ENCODE data around the gene SLC35E4. TPM values are rescaled to one million over a fixed set of nuclear protein-coding genes. Genes with fewer than 3 reads are reported as not detected.
A peak's percentile ranks its signal among the peaks of the same experiment; 100 is the strongest.

The SLC35E4 gene
- polyA plus RNA-seq, 1 experiment = 4.9 TPM

DNA sequence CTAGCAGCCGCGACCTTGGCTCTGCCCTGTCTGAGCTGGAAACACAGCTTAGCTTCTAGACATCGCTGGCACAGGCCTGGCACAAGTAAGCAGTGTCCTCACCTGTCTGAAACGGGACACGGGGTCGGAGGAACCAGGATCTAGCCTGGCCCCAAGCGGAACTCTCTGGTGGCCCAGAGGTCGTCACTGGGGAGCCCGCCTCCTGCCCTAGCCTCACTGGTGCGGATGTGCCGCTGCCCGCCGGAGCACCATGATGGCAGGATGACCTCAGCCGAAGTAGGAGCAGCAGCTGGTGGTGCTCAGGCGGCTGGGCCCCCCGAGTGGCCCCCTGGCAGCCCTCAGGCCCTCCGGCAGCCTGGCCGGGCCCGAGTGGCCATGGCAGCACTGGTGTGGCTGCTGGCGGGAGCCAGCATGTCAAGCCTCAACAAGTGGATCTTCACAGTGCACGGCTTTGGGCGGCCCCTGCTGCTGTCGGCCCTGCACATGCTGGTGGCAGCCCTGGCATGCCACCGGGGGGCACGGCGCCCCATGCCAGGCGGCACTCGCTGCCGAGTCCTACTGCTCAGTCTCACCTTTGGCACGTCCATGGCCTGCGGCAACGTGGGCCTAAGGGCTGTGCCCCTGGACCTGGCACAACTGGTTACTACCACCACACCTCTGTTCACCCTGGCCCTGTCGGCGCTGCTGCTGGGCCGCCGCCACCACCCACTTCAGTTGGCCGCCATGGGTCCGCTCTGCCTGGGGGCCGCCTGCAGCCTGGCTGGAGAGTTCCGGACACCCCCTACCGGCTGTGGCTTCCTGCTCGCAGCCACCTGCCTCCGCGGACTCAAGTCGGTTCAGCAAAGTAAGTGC is 871 bp downstream of the SLC35E4 start:
- TF ChIP-seq, protein P1, sequence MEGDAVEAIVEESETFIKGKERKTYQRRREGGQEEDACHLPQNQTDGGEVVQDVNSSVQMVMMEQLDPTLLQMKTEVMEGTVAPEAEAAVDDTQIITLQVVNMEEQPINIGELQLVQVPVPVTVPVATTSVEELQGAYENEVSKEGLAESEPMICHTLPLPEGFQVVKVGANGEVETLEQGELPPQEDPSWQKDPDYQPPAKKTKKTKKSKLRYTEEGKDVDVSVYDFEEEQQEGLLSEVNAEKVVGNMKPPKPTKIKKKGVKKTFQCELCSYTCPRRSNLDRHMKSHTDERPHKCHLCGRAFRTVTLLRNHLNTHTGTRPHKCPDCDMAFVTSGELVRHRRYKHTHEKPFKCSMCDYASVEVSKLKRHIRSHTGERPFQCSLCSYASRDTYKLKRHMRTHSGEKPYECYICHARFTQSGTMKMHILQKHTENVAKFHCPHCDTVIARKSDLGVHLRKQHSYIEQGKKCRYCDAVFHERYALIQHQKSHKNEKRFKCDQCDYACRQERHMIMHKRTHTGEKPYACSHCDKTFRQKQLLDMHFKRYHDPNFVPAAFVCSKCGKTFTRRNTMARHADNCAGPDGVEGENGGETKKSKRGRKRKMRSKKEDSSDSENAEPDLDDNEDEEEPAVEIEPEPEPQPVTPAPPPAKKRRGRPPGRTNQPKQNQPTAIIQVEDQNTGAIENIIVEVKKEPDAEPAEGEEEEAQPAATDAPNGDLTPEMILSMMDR (IDR thresholded peaks at IDR 0.05; ENCODE audit: insufficient read depth, low read depth, low read length) = 0 out of 2 replicates have a peak, but pooled peaks have one; percentile 20
- CTCF ChIA-PET = interaction anchor here (0.6 to 7.2 kb wide), 9 partner anchors 8 to 250 kb away, joined by 3 to 282 read pairs (median 10); no protein-coding TSS in a partner anchor
- H3K4me3 ChIP-seq (ENCODE audit: low read depth, low read length) = peak overlapping the region; percentile 46
- no peaks in the 10 kb centered on the region for H3K36me3 ChIP-seq (ENCODE audit: control insufficient read depth, insufficient read depth, low read length)
- no peaks in the 10 kb centered on the region for H3K27me3 ChIP-seq (ENCODE audit: control insufficient read depth, insufficient read depth, low read length)
- POLR2A ChIA-PET = interaction anchor here (0.6 to 1.0 kb wide), 2 partner anchors 116 to 403 kb away, joined by 3 read pairs; no protein-coding TSS in a partner anchor
- DNase-seq (ENCODE audit: low read depth) = no peak

DNA sequence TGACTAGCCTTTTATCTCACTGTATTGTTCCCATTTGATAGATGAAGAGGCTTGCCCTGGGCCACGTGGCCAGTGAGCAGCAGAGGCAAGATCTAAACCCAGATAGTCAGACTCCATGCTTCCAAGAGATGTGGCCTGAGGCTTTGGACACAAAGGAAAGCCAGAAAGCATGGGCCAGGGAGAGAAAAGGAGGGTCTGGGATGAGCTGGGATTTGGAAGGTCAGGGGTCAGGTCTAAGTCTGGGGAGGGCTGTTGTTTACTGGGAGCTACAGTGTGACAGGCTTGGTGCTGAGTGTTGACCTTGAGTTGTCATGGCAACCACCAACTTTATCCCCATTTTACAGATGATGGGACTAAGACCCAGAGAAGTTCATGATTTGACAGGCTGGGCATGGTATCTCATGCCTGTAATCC is 2.1 kb downstream of the SLC35E4 start:
- Histone ChIP-seq H3K27me3 (ENCODE audit: control insufficient read depth, insufficient read depth, low read length) (no peaks in the 10 kb centered on the region), H3K4me3 (ENCODE audit: low read depth, low read length) (no peak overlapping the region), H3K36me3 (ENCODE audit: control insufficient read depth, insufficient read depth, low read length) (no peaks in the 10 kb centered on the region)
- CTCF ChIA-PET = interaction anchor here (0.5 to 7.2 kb wide), 3 partner anchors 11 to 559 kb away, joined by 3 to 282 read pairs (median 3); no protein-coding TSS in a partner anchor
- POLR2A ChIA-PET = no interaction called here
- TF ChIP-seq, protein P1 (IDR thresholded peaks at IDR 0.05; ENCODE audit: insufficient read depth, low read depth, low read length) = no peak
- no peak for DNase-seq (ENCODE audit: low read depth)

DNA sequence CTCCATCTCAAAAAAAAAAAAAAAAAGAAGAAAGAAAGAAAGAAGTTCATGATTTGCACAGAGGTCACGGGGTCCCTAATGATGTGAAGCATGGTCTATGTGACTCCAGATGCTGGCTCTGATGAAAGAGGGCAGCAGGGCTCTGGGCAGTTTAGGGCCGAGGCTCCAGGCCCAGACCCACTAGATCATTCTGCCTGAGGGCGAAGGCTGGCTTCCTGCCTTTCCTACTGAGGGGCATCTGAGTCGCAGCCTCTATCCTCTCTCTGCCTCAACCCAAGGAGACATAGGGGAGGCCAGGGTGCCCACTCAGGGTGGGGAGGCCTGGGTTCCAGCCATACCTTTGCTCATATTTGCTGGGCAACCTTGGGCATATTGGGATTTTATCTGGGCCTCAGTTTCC is 4.8 kb downstream of the SLC35E4 start:
- POLR2A ChIA-PET = no interaction called here
- no peak for DNase-seq (ENCODE audit: low read depth)

DNA sequence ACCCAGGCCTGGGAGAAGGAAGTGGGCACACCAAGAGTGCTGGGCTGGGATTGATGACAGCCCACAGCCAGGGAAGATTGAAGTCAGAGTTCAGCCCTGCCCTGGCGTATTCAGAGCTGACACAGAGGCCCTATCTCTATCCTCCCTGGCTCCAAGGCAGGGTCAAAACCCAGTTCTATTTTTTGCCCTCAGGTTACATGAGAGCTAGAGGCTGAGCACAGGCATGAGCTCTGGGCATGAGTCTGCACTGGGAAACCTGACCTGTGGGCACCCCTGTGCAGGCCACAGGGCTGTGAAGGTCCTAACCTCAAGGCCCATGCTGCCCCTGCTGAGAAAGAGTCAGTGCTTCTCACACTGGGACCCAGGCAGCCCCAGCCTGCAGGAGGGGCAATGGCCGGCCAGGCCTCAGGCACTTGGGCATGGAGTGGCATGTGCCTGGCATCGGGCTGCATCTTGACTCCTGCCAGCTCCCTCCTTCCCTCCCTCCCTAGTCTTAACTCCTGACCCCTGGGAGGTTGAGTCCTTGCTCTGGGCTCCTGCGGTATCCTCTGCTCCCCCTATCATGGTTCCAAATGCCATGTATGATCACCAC is 5.4 kb downstream of the SLC35E4 start:
- ChIA-PET CTCF (interaction anchor here (1.3 kb wide), 1 partner anchor 122 kb away, joined by 3 read pairs; no protein-coding TSS in a partner anchor), POLR2A (interaction anchor here (0.6 kb wide), 1 partner anchor 15 kb away, joined by 3 read pairs; no protein-coding TSS in a partner anchor)
- TF ChIP-seq, protein P1 (IDR thresholded peaks at IDR 0.05; ENCODE audit: insufficient read depth, low read depth, low read length) = no peak

More for the DNA sequence above, 4.8 kb downstream of the SLC35E4 start:
- CTCF ChIA-PET = no interaction called here
- Histone ChIP-seq H3K36me3 (ENCODE audit: control insufficient read depth, insufficient read depth, low read length) (no peaks in the 10 kb centered on the region), H3K4me3 (ENCODE audit: low read depth, low read length) (no peak overlapping the region), H3K27me3 (ENCODE audit: control insufficient read depth, insufficient read depth, low read length) (no peaks in the 10 kb centered on the region)
- TF ChIP-seq, protein P1 (IDR thresholded peaks at IDR 0.05; ENCODE audit: insufficient read depth, low read depth, low read length) = no peak

More for the DNA sequence above, 5.4 kb downstream of the SLC35E4 start:
- no peak overlapping the region for H3K4me3 ChIP-seq (ENCODE audit: low read depth, low read length)
- H3K27me3 ChIP-seq (ENCODE audit: control insufficient read depth, insufficient read depth, low read length) = no peaks in the 10 kb centered on the region
- H3K36me3 ChIP-seq (ENCODE audit: control insufficient read depth, insufficient read depth, low read length) = no peaks in the 10 kb centered on the region
- DNase-seq (ENCODE audit: low read depth) = no peak

All from BJ (cell line).